Activated B cell treated with CpG ODN at 0.5 μM for 24 hours (primary cell): ENCODE data around the gene SULT2A1. TPM values are rescaled to one million over a fixed set of nuclear protein-coding genes. Genes with fewer than 3 reads are reported as not detected.

Experiments used
- ATAC-seq: fragments of 200-7000 bp; cut with Tn5 transposase; one replicate; pipeline ENCODE4 v1.10.0; 2021; ENCODE audit warnings: low read depth, mild to moderate bottlenecking, moderate library complexity
- CTCF ChIA-PET: fragments of 350-600 bp; sonication (Branson Sonifier 250); formaldehyde crosslinking; loops from one replicate; lab custom pipeline; 2021; ENCODE audit warnings: antibody characterized with exemption; lab: Charles Lee
- POLR2A ChIA-PET: fragments of 350-600 bp; sonication (Branson Sonifier 250); formaldehyde crosslinking; loops from one replicate; lab custom pipeline; 2021; ENCODE audit warnings: antibody characterized with exemption; lab: Charles Lee
- DNase-seq: peaks from one replicate; pipeline ENCODE4 v3.0.0; 2022
- H3K27ac Mint-ChIP-seq: one replicate; pipeline ENCODE4 v1.8.0; 2020; ENCODE audit warnings: mixed read lengths
- H3K27me3 Mint-ChIP-seq: one replicate; pipeline ENCODE4 v1.8.0; 2021; ENCODE audit warnings: mixed read lengths
- H3K36me3 Mint-ChIP-seq: one replicate; pipeline ENCODE4 v1.8.0; 2021; ENCODE audit warnings: low read depth, mixed read lengths
- H3K4me1 Mint-ChIP-seq: one replicate; pipeline ENCODE4 v1.8.0; 2021; ENCODE audit warnings: mixed read lengths
- H3K4me3 Mint-ChIP-seq: one replicate; pipeline ENCODE4 v1.8.0; 2020; ENCODE audit warnings: mild to moderate bottlenecking, mixed read lengths
- H3K9me3 Mint-ChIP-seq: one replicate; pipeline ENCODE4 v1.8.0; 2020; ENCODE audit warnings: mixed read lengths
- CTCF ChIP-seq: fragments of 200-600 bp; IDR thresholded peaks from one replicate; pipeline ENCODE4 v1.8.0; 2022; ENCODE audit warnings: antibody characterized with exemption, mild to moderate bottlenecking
- intact Hi-C: fragments of 100-400 bp; cut with micrococcal nuclease; formaldehyde crosslinking; loops from one replicate; pipeline ENCODE4 v1.15.1; 2024
- total RNA-seq: library from RNA; stranded (reverse); gene quantifications from 2 replicates; pipeline ENCODE4 v1.2.3, GENCODE V29; 2022

SULT2A1 gene
- total RNA-seq, 1 donor from 2014 or later: not detected

GRCh38 chr19:47897861-47898260 lies 11.7 kb upstream of the SULT2A1 start:
- ChIA-PET CTCF (no interaction called here), POLR2A (no interaction called here)
- Mint-ChIP-seq H3K27ac (no peak overlapping the region), H3K36me3 (no peaks in the 10 kb centered on the region), H3K27me3 (peaks cover 13% of the 10 kb centered on the region), H3K4me3 (no peak overlapping the region), H3K4me1 (no peaks in the 10 kb centered on the region), H3K9me3 (no peaks in the 10 kb centered on the region)
- no peak for DNase-seq
- ATAC-seq: no peak
- no peak for TF ChIP-seq CTCF
- intact Hi-C loops: no loop called here

- no peak overlapping the region for H3K27ac Mint-ChIP-seq
- ATAC-seq (no peak), DNase-seq (no peak)
- no peaks in the 10 kb centered on the region for H3K36me3 Mint-ChIP-seq
- peaks cover 6% of the 10 kb centered on the region for H3K9me3 Mint-ChIP-seq
- TF ChIP-seq CTCF: no peak
- H3K4me3 Mint-ChIP-seq: no peak overlapping the region
- intact Hi-C loops: no loop called here
- peaks cover 9% of the 10 kb centered on the region for H3K27me3 Mint-ChIP-seq
- ChIA-PET POLR2A (no interaction called here), CTCF (no interaction called here)
- no peaks in the 10 kb centered on the region for H3K4me1 Mint-ChIP-seq
Observed at GRCh38 chr19:47896773-47897172, 10.7 kb upstream of the SULT2A1 start.

DNA sequence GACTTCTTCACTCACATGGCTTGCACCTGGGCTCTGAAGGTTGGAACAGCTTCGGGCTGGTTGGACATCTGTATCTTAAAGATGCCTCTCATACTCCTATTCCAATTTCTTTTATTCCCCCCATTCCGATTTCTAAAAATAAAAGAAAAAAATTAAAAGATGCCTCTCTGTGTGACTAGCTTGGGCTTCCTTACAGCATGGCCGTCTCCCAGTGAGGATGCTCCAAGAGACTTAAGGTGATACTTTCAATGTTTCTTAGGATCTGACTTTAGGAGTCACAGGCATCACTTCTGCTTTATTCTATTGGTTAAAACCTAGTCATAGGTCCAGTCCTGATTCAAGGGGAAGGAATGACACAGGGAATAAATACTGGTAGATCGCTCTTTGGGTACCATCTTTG lies 9.9 kb upstream of the SULT2A1 start:
- Mint-ChIP-seq H3K36me3 (no peaks in the 10 kb centered on the region), H3K4me1 (no peaks in the 10 kb centered on the region), H3K27me3 (peaks cover 9% of the 10 kb centered on the region), H3K4me3 (no peak overlapping the region), H3K9me3 (peaks cover 7% of the 10 kb centered on the region), H3K27ac (no peak overlapping the region)
- CTCF ChIA-PET: no interaction called here
- intact Hi-C loops: no loop called here
- ATAC-seq (no peak), DNase-seq (no peak)
- POLR2A ChIA-PET: no interaction called here
- TF ChIP-seq CTCF: no peak

GRCh38 chr19:47895165-47895782 lies 9.2 kb upstream of the SULT2A1 start:
- H3K27me3 Mint-ChIP-seq: peaks cover 9% of the 10 kb centered on the region
- TF ChIP-seq CTCF: no peak
- DNase-seq: no peak
- H3K9me3 Mint-ChIP-seq: peaks cover 7% of the 10 kb centered on the region
- ChIA-PET POLR2A (no interaction called here), CTCF (no interaction called here)
- no peaks in the 10 kb centered on the region for H3K36me3 Mint-ChIP-seq
- ATAC-seq: no peak
- H3K4me3 Mint-ChIP-seq: no peak overlapping the region
- no peaks in the 10 kb centered on the region for H3K4me1 Mint-ChIP-seq
- H3K27ac Mint-ChIP-seq: no peak overlapping the region
- intact Hi-C loops: no loop called here

- DNase-seq (no peak), ATAC-seq (no peak)
- H3K4me1 Mint-ChIP-seq: no peaks in the 10 kb centered on the region
- ChIA-PET CTCF (no interaction called here), POLR2A (no interaction called here)
- H3K27ac Mint-ChIP-seq: no peak overlapping the region
- no peaks in the 10 kb centered on the region for H3K36me3 Mint-ChIP-seq
- TF ChIP-seq CTCF: no peak
- peaks cover 7% of the 10 kb centered on the region for H3K9me3 Mint-ChIP-seq
- H3K4me3 Mint-ChIP-seq: no peak overlapping the region
- intact Hi-C loops: no loop called here
- no peaks in the 10 kb centered on the region for H3K27me3 Mint-ChIP-seq
Observed at GRCh38 chr19:47891923-47892666, 6.0 kb upstream of the SULT2A1 start.
